GM10248 (cell line): ENCODE data around the gene GALNTL6.

Experiments used
- CTCF ChIA-PET: fragments of 300-600 bp; sonication (Branson Sonifier 250); formaldehyde crosslinking; extraction: SDS; loops from one replicate; lab custom pipeline; 2021; ENCODE audit warnings: antibody characterized with exemption; lab: Yijun Ruan, JAX
- POLR2A ChIA-PET: fragments of 350-650 bp; sonication (Branson Sonifier 250); formaldehyde crosslinking; extraction: SDS; loops from one replicate; lab custom pipeline; 2020; ENCODE audit warnings: antibody characterized with exemption; lab: Yijun Ruan, JAX
- DNase-seq: peaks from one replicate; pipeline ENCODE4 v3.0.0; 2012; ENCODE audit errors: extremely low spot score
- TF ChIP-seq, protein P1 (sequence below): IDR thresholded peaks from 2 replicates; pipeline ENCODE4 v1.5.1; 2012; ENCODE audit warnings: mild to moderate bottlenecking, low read depth; ENCODE audit errors: extremely low read depth, missing control alignments, control extremely low read depth

The GALNTL6 gene

GRCh38 chr4:171851295-171851694 lies 38.1 kb downstream of the GALNTL6 start:
- ChIA-PET CTCF (no interaction called here), POLR2A (no interaction called here)
- no peak for DNase-seq
- TF ChIP-seq, protein P1, sequence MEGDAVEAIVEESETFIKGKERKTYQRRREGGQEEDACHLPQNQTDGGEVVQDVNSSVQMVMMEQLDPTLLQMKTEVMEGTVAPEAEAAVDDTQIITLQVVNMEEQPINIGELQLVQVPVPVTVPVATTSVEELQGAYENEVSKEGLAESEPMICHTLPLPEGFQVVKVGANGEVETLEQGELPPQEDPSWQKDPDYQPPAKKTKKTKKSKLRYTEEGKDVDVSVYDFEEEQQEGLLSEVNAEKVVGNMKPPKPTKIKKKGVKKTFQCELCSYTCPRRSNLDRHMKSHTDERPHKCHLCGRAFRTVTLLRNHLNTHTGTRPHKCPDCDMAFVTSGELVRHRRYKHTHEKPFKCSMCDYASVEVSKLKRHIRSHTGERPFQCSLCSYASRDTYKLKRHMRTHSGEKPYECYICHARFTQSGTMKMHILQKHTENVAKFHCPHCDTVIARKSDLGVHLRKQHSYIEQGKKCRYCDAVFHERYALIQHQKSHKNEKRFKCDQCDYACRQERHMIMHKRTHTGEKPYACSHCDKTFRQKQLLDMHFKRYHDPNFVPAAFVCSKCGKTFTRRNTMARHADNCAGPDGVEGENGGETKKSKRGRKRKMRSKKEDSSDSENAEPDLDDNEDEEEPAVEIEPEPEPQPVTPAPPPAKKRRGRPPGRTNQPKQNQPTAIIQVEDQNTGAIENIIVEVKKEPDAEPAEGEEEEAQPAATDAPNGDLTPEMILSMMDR: no peak

- CTCF ChIA-PET: no interaction called here
- DNase-seq: no peak
- TF ChIP-seq, protein P1: no peak
- POLR2A ChIA-PET: no interaction called here
These were observed 44.3 kb downstream of the GALNTL6 start for GRCh38 chr4:171857302-171858012.

- POLR2A ChIA-PET: no interaction called here
- CTCF ChIA-PET: no interaction called here
- TF ChIP-seq, protein P1: no peak
These were observed 62.1 kb downstream of the GALNTL6 start for GRCh38 chr4:171875291-171875690.

GRCh38 chr4:171876636-171877035 lies 63.4 kb downstream of the GALNTL6 start:
- no peak for DNase-seq
- POLR2A ChIA-PET: no interaction called here
- CTCF ChIA-PET: no interaction called here
- TF ChIP-seq, protein P1: no peak

More at GRCh38 chr4:171875291-171875690, 62.1 kb downstream of the GALNTL6 start:
- DNase-seq: no peak

DNA sequence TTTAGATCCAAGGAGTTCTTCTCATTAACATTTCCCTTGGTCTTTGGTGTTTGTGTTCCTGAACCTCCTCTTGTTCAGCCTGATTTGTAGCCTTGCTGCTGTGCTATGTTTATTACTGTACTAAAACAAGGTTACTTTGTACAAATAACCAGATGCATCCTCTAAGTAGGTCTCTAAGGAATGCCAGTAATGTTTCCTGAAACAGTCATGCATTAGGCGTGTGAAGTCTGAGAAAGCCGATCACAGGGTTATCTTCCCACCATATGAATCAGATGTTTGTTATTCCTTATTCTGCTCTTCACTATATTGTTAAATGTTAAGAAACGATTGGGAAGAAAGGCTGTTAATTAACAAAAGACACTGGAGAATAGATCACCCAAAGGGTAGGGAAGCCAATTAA lies 66.9 kb downstream of the GALNTL6 start:
- DNase-seq: no peak
- POLR2A ChIA-PET: no interaction called here
- TF ChIP-seq, protein P1: no peak
- CTCF ChIA-PET: interaction anchor here (1.0 kb wide), 1 partner anchor 15 kb away, joined by 3 read pairs; no protein-coding TSS in a partner anchor

- ChIA-PET CTCF (interaction anchor here (1.0 kb wide), 1 partner anchor 28 kb away, joined by 3 read pairs; no protein-coding TSS in a partner anchor), POLR2A (no interaction called here)
- TF ChIP-seq, protein P1: no peak
- DNase-seq: no peak
These were observed 76.5 kb downstream of the GALNTL6 start for GRCh38 chr4:171889681-171890080.
